H9 (cell line): ENCODE results near the gene WNT3. TPM values are rescaled to one million over a fixed set of nuclear protein-coding genes. Genes with fewer than 3 reads are reported as not detected.

Experiments
- DNase-seq: peaks from one replicate; pipeline ENCODE4 v3.0.0-alpha.2; 2017
- H2AFZ ChIP-seq: one replicate; pipeline ENCODE4 v1.6.1; 2013; ENCODE audit warnings: mild to moderate bottlenecking, low read length, control low read depth, moderate library complexity
- H2AK5ac ChIP-seq: 2 replicates; pipeline ENCODE4 v1.6.1; 2013; ENCODE audit warnings: low read length, control low read depth, mixed read lengths; ENCODE audit not compliant: insufficient read length
- H2BK120ac ChIP-seq: one replicate; pipeline ENCODE4 v1.6.1; 2013; ENCODE audit warnings: low read depth, mild to moderate bottlenecking, low read length, control low read depth, inconsistent platforms; ENCODE audit not compliant: poor library complexity, severe bottlenecking
- H2BK12ac ChIP-seq: 2 replicates; pipeline ENCODE4 v1.6.1; 2013; ENCODE audit warnings: low read length, control low read depth, mixed read lengths, low read depth; ENCODE audit not compliant: insufficient read length
- H2BK15ac ChIP-seq: 2 replicates; pipeline ENCODE4 v1.6.1; 2013; ENCODE audit warnings: low read depth, low read length, control low read depth
- H2BK20ac ChIP-seq: one replicate; pipeline ENCODE4 v1.6.1; 2013; ENCODE audit warnings: low read depth, mild to moderate bottlenecking, low read length, control low read depth, inconsistent platforms; ENCODE audit not compliant: poor library complexity, severe bottlenecking
- H2BK5ac ChIP-seq: 2 replicates; pipeline ENCODE4 v1.6.1; 2013; ENCODE audit warnings: low read length, control low read depth, mixed read lengths; ENCODE audit not compliant: insufficient read length
- H3K14ac ChIP-seq: 2 replicates; pipeline ENCODE4 v1.6.1; 2013; ENCODE audit warnings: low read length, control low read depth; ENCODE audit not compliant: insufficient read depth
- H3K18ac ChIP-seq: 2 replicates; pipeline ENCODE4 v1.6.1; 2013; ENCODE audit warnings: low read depth, mild to moderate bottlenecking, mixed read lengths, low read length, control low read depth; ENCODE audit not compliant: insufficient read length
- H3K23ac ChIP-seq: 2 replicates; pipeline ENCODE4 v1.6.1; 2013; ENCODE audit warnings: low read length, control low read depth, mixed read lengths, low read depth; ENCODE audit not compliant: insufficient read length
- H3K23me2 ChIP-seq: 2 replicates; pipeline ENCODE4 v1.6.1; 2013; ENCODE audit warnings: low read depth, mild to moderate bottlenecking, mixed read lengths, low read length, control low read depth; ENCODE audit not compliant: insufficient read length, poor library complexity, severe bottlenecking
- H3K27ac ChIP-seq: 2 replicates; pipeline ENCODE4 v1.5.1; 2013; ENCODE audit warnings: low read length, control low read depth, mixed read lengths, low read depth; ENCODE audit not compliant: insufficient read length
- H3K27me3 ChIP-seq: 2 replicates; pipeline ENCODE4 v1.6.1; 2013; ENCODE audit warnings: low read length, control low read depth, inconsistent platforms; ENCODE audit not compliant: insufficient read depth
- H3K4ac ChIP-seq: 2 replicates; pipeline ENCODE4 v1.6.1; 2013; ENCODE audit warnings: low read depth, mild to moderate bottlenecking, control low read depth, inconsistent platforms, low read length, moderate library complexity
- H3K4me1 ChIP-seq: 2 replicates; pipeline ENCODE4 v1.6.1; 2013; ENCODE audit warnings: low read length, control low read depth, inconsistent platforms; ENCODE audit not compliant: insufficient read depth
- H3K4me2 ChIP-seq: 2 replicates; pipeline ENCODE4 v1.6.1; 2013; ENCODE audit warnings: low read length, control low read depth, mixed read lengths; ENCODE audit not compliant: insufficient read length, insufficient read depth
- H3K56ac ChIP-seq: 2 replicates; pipeline ENCODE4 v1.6.1; 2013; ENCODE audit warnings: low read depth, mild to moderate bottlenecking, mixed read lengths, low read length, control low read depth; ENCODE audit not compliant: insufficient read length
- H3K79me1 ChIP-seq: 2 replicates; pipeline ENCODE4 v1.6.1; 2013; ENCODE audit warnings: low read depth, mild to moderate bottlenecking, moderate library complexity, low read length, control low read depth, inconsistent platforms; ENCODE audit not compliant: insufficient read depth, poor library complexity, severe bottlenecking
- H3K79me2 ChIP-seq: 2 replicates; pipeline ENCODE4 v1.6.1; 2013; ENCODE audit warnings: low read length, control low read depth, inconsistent platforms; ENCODE audit not compliant: insufficient read depth
- H3K9ac ChIP-seq: 2 replicates; pipeline ENCODE4 v1.6.1; 2013; ENCODE audit warnings: low read length, control low read depth, mixed read lengths; ENCODE audit not compliant: insufficient read length; ENCODE audit errors: extremely low read depth
- H3K9me3 ChIP-seq: one replicate; pipeline ENCODE4 v1.6.1; 2013; ENCODE audit warnings: low read depth, low read length, inconsistent platforms; ENCODE audit not compliant: control insufficient read depth
- H3T11ph ChIP-seq: one replicate; pipeline ENCODE4 v1.6.1; 2013; ENCODE audit warnings: mild to moderate bottlenecking, low read length, control low read depth, inconsistent platforms
- H4K20me1 ChIP-seq: one replicate; pipeline ENCODE4 v1.6.1; 2013; ENCODE audit not compliant: control insufficient read depth, insufficient read length, insufficient read depth
- H4K5ac ChIP-seq: 2 replicates; pipeline ENCODE4 v1.6.1; 2013; ENCODE audit warnings: low read depth, mild to moderate bottlenecking, mixed read lengths, low read length, control low read depth; ENCODE audit not compliant: insufficient read length
- H4K8ac ChIP-seq: replicated peaks from 2 replicates; pipeline ENCODE4 v1.6.1; 2013; ENCODE audit warnings: low read length, control low read depth, mixed read lengths, low read depth; ENCODE audit not compliant: insufficient read length
- H4K91ac ChIP-seq: 2 replicates; pipeline ENCODE4 v1.6.1; 2013; ENCODE audit warnings: low read depth, mild to moderate bottlenecking, moderate library complexity, mixed read lengths, low read length, control low read depth; ENCODE audit not compliant: insufficient read length
- H3K27ac Mint-ChIP-seq, 3 experiments: 2 replicates in 2 of 3; 3 replicates in 1 of 3; pipeline ENCODE4 v1.8.0; 2020 to 2021; ENCODE audit warnings: mixed read lengths in 3 of 3, mild to moderate bottlenecking in 1 of 3, moderate library complexity in 1 of 3
- H3K27me3 Mint-ChIP-seq: 2 replicates; pipeline ENCODE4 v1.8.0; 2021; ENCODE audit warnings: low read depth, mild to moderate bottlenecking, moderate library complexity, mixed read lengths
- H3K36me3 Mint-ChIP-seq, 3 experiments: 2 replicates in 2 of 3; 3 replicates in 1 of 3; pipeline ENCODE4 v1.8.0; 2020 to 2021; ENCODE audit warnings: low read depth in 3 of 3, mixed read lengths in 3 of 3; ENCODE audit not compliant: insufficient read depth in 1 of 3
- H3K4me1 Mint-ChIP-seq, 2 experiments: 2 replicates each; pipeline ENCODE4 v1.8.0; 2020; ENCODE audit warnings: mixed read lengths in 2 of 2
- H3K4me3 Mint-ChIP-seq, 2 experiments: 2 replicates in 1 of 2; 3 replicates in 1 of 2; pipeline ENCODE4 v1.8.0; 2020 to 2021; ENCODE audit warnings: mild to moderate bottlenecking in 2 of 2, mixed read lengths in 2 of 2, moderate library complexity in 1 of 2
- H3K9me3 Mint-ChIP-seq, 2 experiments: 2 replicates in 1 of 2; 3 replicates in 1 of 2; pipeline ENCODE4 v1.8.0; 2020; ENCODE audit warnings: mild to moderate bottlenecking in 2 of 2, mixed read lengths in 2 of 2, moderate library complexity in 1 of 2
- WGBS: extraction: QIAGEN DNeasy Blood & Tissue Kit; methylation state at CpG from one replicate; pipeline ENCODE4 v1.1.7; 2013; ENCODE audit warnings: missing lambda C conversion rate, low lambda C conversion rate, mixed read lengths; ENCODE audit not compliant: insufficient read length; ENCODE audit errors: extremely low coverage; 5-methylcytosine and 5-hydroxymethylcytosine counted together
- total RNA-seq: library from RNA; stranded (reverse); gene quantifications from 2 replicates; pipeline ENCODE4 v1.2.1, GENCODE V29; 2021
- TF ChIP-seq, protein P1 (sequence below): fragments of 200-600 bp; sonication (generic); conservative IDR thresholded peaks from 3 replicates; pipeline ENCODE4 v1.8.0; 2021; ENCODE audit warnings: antibody characterized with exemption, mild to moderate bottlenecking

The WNT3 gene
- total RNA-seq, 1 experiment from 2014 or later, result 22.4 TPM

GRCh38 chr17:46782250-46782953 lies 36.1 kb downstream of the WNT3 start:
- H3K4me3 Mint-ChIP-seq, result no peak overlapping the region
- Histone ChIP-seq H3K4me1 (no peaks in the 10 kb centered on the region), H3K79me1 (no peaks in the 10 kb centered on the region), H2AFZ (no peak overlapping the region), H3K23ac (no peak overlapping the region), H4K5ac (no peak overlapping the region), H2BK20ac (no peak overlapping the region), H2BK5ac (no peak overlapping the region), H2BK15ac (no peak overlapping the region), H3K4me2 (no peak overlapping the region), H3K9me3 (no peaks in the 10 kb centered on the region), H4K20me1 (no peaks in the 10 kb centered on the region), H4K91ac (no peak overlapping the region), H3K23me2 (no peaks in the 10 kb centered on the region), H2BK12ac (no peak overlapping the region), H4K8ac (no peak overlapping the region), H3K18ac (no peak overlapping the region), H2BK120ac (no peak overlapping the region), H3K4ac (no peak overlapping the region), H3K14ac (no peak overlapping the region), H3K27ac (no peak overlapping the region), H3K9ac (no peak overlapping the region), H3K56ac (no peak overlapping the region), H3K27me3 (no peaks in the 10 kb centered on the region; the same call in 1 of the 2 replicates), H3K79me2 (no peaks in the 10 kb centered on the region), H3T11ph (no peak overlapping the region), H2AK5ac (no peak overlapping the region)
- H3K27ac Mint-ChIP-seq, result peak overlapping the region in 1 of 3 experiments; percentile 78; a peak in 2 of 7 replicates
- no CpG with 5 or more reads among the region's 9 CpGs for WGBS
- peaks cover 33 to 34% of the 10 kb centered on the region in 2 experiments for H3K4me1 Mint-ChIP-seq
- H3K36me3 Mint-ChIP-seq, result peaks cover 0 to 7% (median 0%) of the 10 kb centered on the region in 3 experiments; a peak in 2 of 7 replicates
- peak; percentile 80 for DNase-seq
- H3K9me3 Mint-ChIP-seq, result no peaks in the 10 kb centered on the region
- peaks cover 71% of the 10 kb centered on the region for H3K27me3 Mint-ChIP-seq
- TF ChIP-seq, protein P1, sequence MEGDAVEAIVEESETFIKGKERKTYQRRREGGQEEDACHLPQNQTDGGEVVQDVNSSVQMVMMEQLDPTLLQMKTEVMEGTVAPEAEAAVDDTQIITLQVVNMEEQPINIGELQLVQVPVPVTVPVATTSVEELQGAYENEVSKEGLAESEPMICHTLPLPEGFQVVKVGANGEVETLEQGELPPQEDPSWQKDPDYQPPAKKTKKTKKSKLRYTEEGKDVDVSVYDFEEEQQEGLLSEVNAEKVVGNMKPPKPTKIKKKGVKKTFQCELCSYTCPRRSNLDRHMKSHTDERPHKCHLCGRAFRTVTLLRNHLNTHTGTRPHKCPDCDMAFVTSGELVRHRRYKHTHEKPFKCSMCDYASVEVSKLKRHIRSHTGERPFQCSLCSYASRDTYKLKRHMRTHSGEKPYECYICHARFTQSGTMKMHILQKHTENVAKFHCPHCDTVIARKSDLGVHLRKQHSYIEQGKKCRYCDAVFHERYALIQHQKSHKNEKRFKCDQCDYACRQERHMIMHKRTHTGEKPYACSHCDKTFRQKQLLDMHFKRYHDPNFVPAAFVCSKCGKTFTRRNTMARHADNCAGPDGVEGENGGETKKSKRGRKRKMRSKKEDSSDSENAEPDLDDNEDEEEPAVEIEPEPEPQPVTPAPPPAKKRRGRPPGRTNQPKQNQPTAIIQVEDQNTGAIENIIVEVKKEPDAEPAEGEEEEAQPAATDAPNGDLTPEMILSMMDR, result peak; percentile 80
